HepG2 (cell line): Measurements from ENCODE around the gene PPP1R2B. TPM values are rescaled to one million over a fixed set of nuclear protein-coding genes. Genes with fewer than 3 reads are reported as not detected.
A peak's percentile ranks its signal among the peaks of the same experiment; 100 is the strongest.

Experiments used
- ATAC-seq: fragments of 200-7000 bp; cut with Tn5 transposase; 3 replicates; pipeline ENCODE4 v1.9.1; 2020; ENCODE audit warnings: mild to moderate bottlenecking, moderate library complexity
- BruUV-seq: library from RNA; stranded (reverse); fragments of 400-500 nt; replicated peaks from 2 replicates; lab custom pipeline; 2021; lab: Mats Ljungman, UMichigan
- CTCF ChIA-PET: fragments of 300-600 bp; formaldehyde crosslinking; extraction: SDS; loops from one replicate; lab custom pipeline; 2021; ENCODE audit warnings: low total read pairs, inconsistent platforms, low intra/inter-chr PET ratio; lab: Yijun Ruan, JAX
- POLR2A ChIA-PET: fragments of 350-600 bp; sonication (Branson Sonifier 250); formaldehyde crosslinking; loops from one replicate; lab custom pipeline; 2020; ENCODE audit warnings: antibody characterized with exemption, inconsistent platforms; lab: Yijun Ruan, JAX
- DNase-seq: peaks from one replicate; pipeline ENCODE4 v3.0.0-alpha.2; 2015; ENCODE audit warnings: low spot score
- FAIRE-seq: peaks from 3 replicates; lab custom pipeline; 2011; peaks lifted over from hg19 to GRCh38; lab: Jason Lieb, UNC
- H2AFZ ChIP-seq: one replicate; pipeline ENCODE4 v1.6.1; 2011; ENCODE audit warnings: low read length, inconsistent platforms
- H3K27ac ChIP-seq: fragments of 300-600 bp; 3 replicates; pipeline ENCODE4 v1.8.0; 2011; ENCODE audit warnings: mixed run types, mild to moderate bottlenecking, mixed read lengths, low read length, inconsistent platforms; ENCODE audit not compliant: insufficient read depth; ENCODE audit errors: extremely low read length
- H3K27me3 ChIP-seq, 2 experiments: fragments of 200-600 bp in 1 of 2; 2 replicates in 1 of 2; 3 replicates in 1 of 2; pipeline versions ENCODE4 v1.6.0 to v1.8.0; 2011; ENCODE audit warnings: low read length in 2 of 2, mild to moderate bottlenecking in 2 of 2, moderate library complexity in 2 of 2, inconsistent platforms in 1 of 2; ENCODE audit not compliant: insufficient read depth in 2 of 2, control insufficient read depth in 1 of 2
- H3K36me3 ChIP-seq, 2 experiments: fragments of 200-600 bp in 1 of 2; replicated peaks in 1 of 2; 2 replicates in 1 of 2; 3 replicates in 1 of 2; pipeline versions ENCODE4 v1.5.1 to v1.8.0; 2011; ENCODE audit warnings: low read length in 2 of 2, inconsistent platforms in 1 of 2; ENCODE audit not compliant: insufficient read depth in 2 of 2, control insufficient read depth in 1 of 2
- H3K4me1 ChIP-seq: 2 replicates; pipeline ENCODE4 v1.5.1; 2012; ENCODE audit warnings: low read length, inconsistent platforms; ENCODE audit not compliant: insufficient read depth
- H3K4me2 ChIP-seq: 2 replicates; pipeline ENCODE4 v1.6.0; 2011; ENCODE audit warnings: low read depth, low read length, inconsistent platforms
- H3K4me3 ChIP-seq, 3 experiments: fragments of 200-600 bp in 1 of 3; sonication (generic), shearing (Covaris generic) in 1 of 3; replicated peaks in 1 of 3; 2 replicates each; pipeline ENCODE4 v1.5.1; 2011 to 2016; ENCODE audit warnings: low read length in 3 of 3, inconsistent platforms in 2 of 3, low read depth in 2 of 3, mild to moderate bottlenecking in 2 of 3, control low read depth in 1 of 3, mixed read lengths in 1 of 3; ENCODE audit not compliant: insufficient read depth in 1 of 3
- H3K79me2 ChIP-seq: one replicate; pipeline ENCODE4 v1.6.1; 2011; ENCODE audit warnings: low read length, inconsistent platforms; ENCODE audit not compliant: insufficient read depth
- H3K9ac ChIP-seq: 2 replicates; pipeline ENCODE4 v1.6.0; 2011; ENCODE audit warnings: mild to moderate bottlenecking, low read depth, low read length, inconsistent platforms; ENCODE audit not compliant: insufficient read depth
- H3K9me3 ChIP-seq: 2 replicates; pipeline ENCODE4 v1.5.1; 2012; ENCODE audit warnings: mild to moderate bottlenecking, low read length
- H4K20me1 ChIP-seq: 2 replicates; pipeline ENCODE4 v1.6.0; 2011; ENCODE audit warnings: inconsistent platforms, mild to moderate bottlenecking, low read length, moderate library complexity; ENCODE audit not compliant: insufficient read depth
- ARID5B ChIP-seq: IDR thresholded peaks from 2 replicates; pipeline ENCODE4 v1.4.0; 2020; ENCODE audit warnings: mild to moderate bottlenecking, missing genetic modification reagents
- CTCF ChIP-seq: sonication (generic); formaldehyde crosslinking; IDR thresholded peaks from 2 replicates; pipeline ENCODE4 v1.5.0; 2020; ENCODE audit warnings: mild to moderate bottlenecking, missing genetic modification reagents, moderate library complexity
- RAD21 ChIP-seq: fragments of 450-650 bp; formaldehyde crosslinking; IDR thresholded peaks from 2 replicates; pipeline ENCODE4 v1.5.0; 2020; ENCODE audit warnings: mild to moderate bottlenecking
- RCOR2 ChIP-seq: IDR thresholded peaks from 2 replicates; pipeline ENCODE4 v1.6.1; 2016; ENCODE audit warnings: missing biosample characterization, missing genetic modification reagents
- SMC3 ChIP-seq: IDR thresholded peaks from 2 replicates; pipeline ENCODE4 v1.6.1; 2011; ENCODE audit warnings: low read length, improper control_type of control experiment
- STAG1 ChIP-seq: sonication (generic); formaldehyde crosslinking; IDR thresholded peaks from 2 replicates; pipeline ENCODE4 v1.4.0; 2020; ENCODE audit warnings: missing genetic modification reagents
- ZMAT3 ChIP-seq: sonication (generic); formaldehyde crosslinking; conservative IDR thresholded peaks from 2 replicates; pipeline ENCODE4 v1.7.0; 2021; ENCODE audit warnings: missing genetic modification reagents
- ZNF546 ChIP-seq: sonication (generic); formaldehyde crosslinking; conservative IDR thresholded peaks from 2 replicates; pipeline ENCODE4 v1.8.1; 2023; ENCODE audit warnings: mild to moderate bottlenecking, missing genetic modification reagents
- ZNF781 ChIP-seq: sonication (generic); formaldehyde crosslinking; IDR thresholded peaks from 2 replicates; pipeline ENCODE4 v1.5.1; 2020; ENCODE audit warnings: borderline replicate concordance, mild to moderate bottlenecking, missing genetic modification reagents; ENCODE audit errors: not compliant biosample characterization
- WGBS: methylation state at CpG from one replicate; pipeline ENCODE4 v1.1.6; 2017; ENCODE audit warnings: low lambda C conversion rate; 5-methylcytosine and 5-hydroxymethylcytosine counted together
- in situ Hi-C: cut with HindIII; loops from 2 replicates; pipeline ENCODE4 v1.10.0; 2017; ENCODE audit warnings: low pct_unique_long_range_greater_than_20kb; ENCODE audit not compliant: extremely low pct_ligation_motif_present
- intact Hi-C: fragments of 100-400 bp; cut with micrococcal nuclease; formaldehyde crosslinking; loops from one replicate; pipeline ENCODE4 v1.10.0; 2022; ENCODE audit not compliant: unreplicated experiment
- polyA plus RNA-seq, 8 experiments: library from polyadenylated mRNA; depleted of rRNA in 3 of 8; stranded (reverse) in 7 of 8; unstranded in 1 of 8; fragments of >200 nt; fragmentation: Illumina TruSeq in 4 of 8; extraction: Trizol in 4 of 8; gene quantifications; 2 replicates each; pipeline versions ENCODE4 v1.2.1 to v1.2.3, GENCODE V29; 2011 to 2016; ENCODE audit warnings: low read depth in 4 of 8, missing spikeins in 1 of 8, mixed read lengths in 1 of 8; ENCODE audit not compliant: insufficient read depth in 1 of 8
- total RNA-seq, 5 experiments: library from RNA; depleted of rRNA; stranded (reverse); fragments of >200 nt; fragmentation: Illumina TruSeq; extraction: Trizol; gene quantifications; 2 replicates each; pipeline ENCODE4 v1.2.3, GENCODE V29; 2016; ENCODE audit warnings: low read depth in 1 of 5

Gene PPP1R2B
- total and polyA plus RNA-seq, 2 of the 13 experiments (the other 11 are each of a cell fraction or from before 2014, with no cell fraction given), result 0.07 TPM; not detected in 1

- 26% methylated on average over 6 of the region's 6 CpGs for WGBS
- H3K27me3 ChIP-seq, result no peaks in the 10 kb centered on the region; a peak in 1 of 5 replicates
- ChIA-PET POLR2A (no interaction called here), CTCF (interaction anchor here (0.6 to 0.7 kb wide), 2 partner anchors 316 to 1677 kb away, joined by 3 read pairs; no protein-coding TSS in a partner anchor)
- no peak overlapping the region for H2AFZ ChIP-seq
- no peak overlapping the region for H3K27ac ChIP-seq
- peak; percentile 71 for ATAC-seq
- TF ChIP-seq CTCF (CRISPR knock-in tag) (peak; percentile 65), SMC3 (peak; percentile 76), RCOR2 (CRISPR knock-in tag) (no peak), ZNF781 (CRISPR knock-in tag) (no peak), RAD21 (CRISPR knock-in tag) (peak; percentile 34; the same call in 1 of the 2 replicates), ZNF546 (CRISPR knock-in tag) (no peak), STAG1 (peak; percentile 77), ARID5B (CRISPR knock-in tag) (no peak), ZMAT3 (CRISPR knock-in tag) (no peak)
- H3K4me2 ChIP-seq, result no peak overlapping the region
- no peaks in the 10 kb centered on the region for H3K79me2 ChIP-seq
- no TSS peak for BruUV-seq
- in situ Hi-C loops, result loop anchor here (5.0 kb wide), 1 partner anchor 149 kb away; no protein-coding TSS in a partner anchor
- H3K9me3 ChIP-seq, result no peaks in the 10 kb centered on the region
- H4K20me1 ChIP-seq, result no peaks in the 10 kb centered on the region
- intact Hi-C loops, result loop anchor here (1.0 to 5.0 kb wide), 3 partner anchors 144 to 871 kb away; no protein-coding TSS in a partner anchor
- no peak overlapping the region for H3K9ac ChIP-seq
- H3K4me3 ChIP-seq, result no peak overlapping the region
- peak; percentile 14 for DNase-seq
- no peaks in the 10 kb centered on the region for H3K4me1 ChIP-seq
- H3K36me3 ChIP-seq, result no peaks in the 10 kb centered on the region
- FAIRE-seq, result peak; percentile 63
Observed at GRCh38 chr5:156815988-156816599, 34.0 kb upstream of the PPP1R2B start.
